Endodermal cell (in vitro differentiated cells): ENCODE results near the gene CEP85L. TPM values are rescaled to one million over a fixed set of nuclear protein-coding genes. Genes with fewer than 3 reads are reported as not detected.

Experiments used
- DNase-seq: peaks from one replicate; pipeline ENCODE4 v3.0.0-alpha.2; 2017
- H3K27ac ChIP-seq: 2 replicates; pipeline ENCODE4 v1.5.1; 2013; ENCODE audit warnings: mild to moderate bottlenecking, low read depth, low read length, moderate library complexity
- H3K27me3 ChIP-seq: 2 replicates; pipeline ENCODE4 v1.6.1; 2013; ENCODE audit warnings: mild to moderate bottlenecking, low read length, moderate library complexity; ENCODE audit not compliant: insufficient read depth, control insufficient read depth, poor library complexity, severe bottlenecking
- H3K36me3 ChIP-seq: 2 replicates; pipeline ENCODE4 v1.7.0; 2013; ENCODE audit warnings: mild to moderate bottlenecking, low read length, moderate library complexity; ENCODE audit not compliant: control insufficient read depth, insufficient read depth
- H3K4me1 ChIP-seq: one replicate; pipeline ENCODE4 v1.7.0; 2013; ENCODE audit warnings: low read length; ENCODE audit not compliant: control insufficient read depth, insufficient read depth
- H3K4me3 ChIP-seq: 2 replicates; pipeline ENCODE4 v1.5.1; 2013; ENCODE audit warnings: mild to moderate bottlenecking, low read length, moderate library complexity
- H3K9ac ChIP-seq: 2 replicates; pipeline ENCODE4 v1.6.1; 2013; ENCODE audit warnings: mild to moderate bottlenecking, low read length, moderate library complexity; ENCODE audit not compliant: poor library complexity, severe bottlenecking; ENCODE audit errors: extremely low read depth
- H3K9me3 ChIP-seq: 2 replicates; pipeline ENCODE4 v1.6.1; 2013; ENCODE audit warnings: mild to moderate bottlenecking, low read length, moderate library complexity; ENCODE audit not compliant: control insufficient read depth
- H3K27ac Mint-ChIP-seq: 2 replicates; pipeline ENCODE4 v1.8.0; 2020; ENCODE audit warnings: mixed read lengths
- H3K27me3 Mint-ChIP-seq: 2 replicates; pipeline ENCODE4 v1.8.0; 2021; ENCODE audit warnings: mild to moderate bottlenecking, mixed read lengths; ENCODE audit not compliant: insufficient read depth
- H3K36me3 Mint-ChIP-seq: 2 replicates; pipeline ENCODE4 v1.8.0; 2020; ENCODE audit warnings: low read depth, mixed read lengths
- H3K4me1 Mint-ChIP-seq: 2 replicates; pipeline ENCODE4 v1.8.0; 2020; ENCODE audit warnings: mixed read lengths
- H3K4me3 Mint-ChIP-seq: 2 replicates; pipeline ENCODE4 v1.8.0; 2020; ENCODE audit warnings: mild to moderate bottlenecking, moderate library complexity, mixed read lengths
- H3K9me3 Mint-ChIP-seq: 2 replicates; pipeline ENCODE4 v1.8.0; 2020; ENCODE audit warnings: mild to moderate bottlenecking, mixed read lengths
- CTCF ChIP-seq: fragments of 200-600 bp; sonication (generic); conservative IDR thresholded peaks from 2 replicates; pipeline ENCODE4 v1.5.0; 2021; ENCODE audit warnings: antibody characterized with exemption, mild to moderate bottlenecking
- WGBS, 2 experiments: methylation state at CpG; one replicate each; pipeline versions ENCODE4 v1.1.5 to v1.1.7; 2013; ENCODE audit warnings: missing lambda C conversion rate in 2 of 2, mixed read lengths in 1 of 2; ENCODE audit not compliant: insufficient coverage in 1 of 2, insufficient read length in 1 of 2; 5-methylcytosine and 5-hydroxymethylcytosine counted together
- total RNA-seq, 2 donors: library from RNA; stranded (reverse); fragmentation: NEBNext Ultra II Directional in 1 of 2; extraction: Animal tissue kit (Norgen Biotek cat#: 25700) in 1 of 2; gene quantifications; 2 replicates in 1 of 2; 3 replicates in 1 of 2; pipeline ENCODE4 v1.2.1, GENCODE V29; 2021

The CEP85L gene
- total RNA-seq, 2 donors from 2014 or later: 6.7 to 10.2 TPM

- Mint-ChIP-seq H3K27me3 (no peaks in the 10 kb centered on the region), H3K4me3 (no peak overlapping the region)
Observed at GRCh38 chr6:118586746-118587485, 64.5 kb downstream of the CEP85L start.

GRCh38 chr6:118584911-118585310, 66.5 kb downstream of the CEP85L start:
- no peaks in the 10 kb centered on the region for H3K36me3 ChIP-seq

More at GRCh38 chr6:118586746-118587485, 64.5 kb downstream of the CEP85L start:
- Histone ChIP-seq H3K4me3 (no peak overlapping the region), H3K4me1 (peaks cover 3% of the 10 kb centered on the region), H3K36me3 (no peaks in the 10 kb centered on the region), H3K9ac (no peak overlapping the region), H3K27me3 (no peaks in the 10 kb centered on the region), H3K27ac (no peak overlapping the region), H3K9me3 (no peaks in the 10 kb centered on the region)
- WGBS, 2 experiments: 83 to 95% methylated on average over 4 to 5 of the region's 5 CpGs
- H3K9me3 Mint-ChIP-seq: no peaks in the 10 kb centered on the region
- DNase-seq: no peak
- no peak overlapping the region for H3K27ac Mint-ChIP-seq
- TF ChIP-seq CTCF: no peak
- no peaks in the 10 kb centered on the region for H3K36me3 Mint-ChIP-seq
- H3K4me1 Mint-ChIP-seq: peaks cover 6% of the 10 kb centered on the region

GRCh38 chr6:118581489-118581959, 69.9 kb downstream of the CEP85L start:
- H3K27me3 ChIP-seq: no peaks in the 10 kb centered on the region
- H3K4me3 ChIP-seq: peak overlapping the region; percentile 35
- Mint-ChIP-seq H3K36me3 (peaks cover 9% of the 10 kb centered on the region), H3K27me3 (no peaks in the 10 kb centered on the region), H3K27ac (peak overlapping the region; percentile 41), H3K4me1 (peaks cover 14% of the 10 kb centered on the region), H3K4me3 (no peak overlapping the region), H3K9me3 (peaks cover 34% of the 10 kb centered on the region)
- no peaks in the 10 kb centered on the region for H3K36me3 ChIP-seq
- H3K9me3 ChIP-seq: peaks cover 40% of the 10 kb centered on the region
- WGBS, 2 experiments: 82 to 91% methylated on average over 3 to 5 of the region's 5 CpGs
- no peak for DNase-seq
- H3K27ac ChIP-seq: no peak overlapping the region
- no peak overlapping the region for H3K9ac ChIP-seq
- TF ChIP-seq CTCF: no peak
- peaks cover 8% of the 10 kb centered on the region for H3K4me1 ChIP-seq

More at GRCh38 chr6:118584911-118585310, 66.5 kb downstream of the CEP85L start:
- Histone ChIP-seq H3K9me3 (peaks cover 6% of the 10 kb centered on the region), H3K27me3 (no peaks in the 10 kb centered on the region), H3K9ac (no peak overlapping the region), H3K4me3 (no peak overlapping the region), H3K4me1 (peaks cover 8% of the 10 kb centered on the region), H3K27ac (no peak overlapping the region)
- Mint-ChIP-seq H3K36me3 (no peaks in the 10 kb centered on the region), H3K4me3 (no peak overlapping the region), H3K9me3 (peaks cover 4% of the 10 kb centered on the region), H3K4me1 (peaks cover 16% of the 10 kb centered on the region), H3K27me3 (no peaks in the 10 kb centered on the region), H3K27ac (no peak overlapping the region)
- DNase-seq: no peak
- TF ChIP-seq CTCF: no peak
- 94 to 97% methylated on average over 2 to 5 of the region's 5 CpGs for WGBS, 2 experiments
